Putamen (tissue), 1 donor: ENCODE data around the gene CHTOP.

ENCODE experiments used
- DNase-seq: peaks from one replicate; pipeline ENCODE4 v3.0.0-alpha.2; 2016; ENCODE audit warnings: low spot score

CHTOP gene

GRCh38 chr1:153685544-153686340, 51.9 kb downstream of the CHTOP start:
- DNase-seq = no peak

GRCh38 chr1:153687346-153688125, 53.7 kb downstream of the CHTOP start:
- DNase-seq = no peak

- DNase-seq = no peak
These were observed 54.4 kb downstream of the CHTOP start for GRCh38 chr1:153688276-153688675.

- DNase-seq = no peak
These were observed 55.0 kb downstream of the CHTOP start for GRCh38 chr1:153688736-153689328.

GRCh38 chr1:153693466-153693865, 59.6 kb downstream of the CHTOP start:
- DNase-seq = no peak
